Esophagus mucosa (tissue), 1 donor: Measurements from ENCODE around the gene OMP. TPM values are rescaled to one million over a fixed set of nuclear protein-coding genes. Genes with fewer than 3 reads are reported as not detected.

ENCODE experiments used
- ATAC-seq: fragments of 200-7000 bp; cut with Tn5 transposase; one replicate; pipeline ENCODE4 v1.9.1; 2020
- total RNA-seq: library from RNA; stranded (reverse); gene quantifications from one replicate; pipeline ENCODE4 v1.2.4, GENCODE V29; 2023
- donor health status: DM: yes; HTN: yes; CAD: no.

Gene OMP
- total RNA-seq, 1 donor from 2014 or later = not detected

GRCh38 chr11:77069336-77069968 lies 33.2 kb upstream of the OMP start:
- ATAC-seq = no peak

- ATAC-seq = no peak
Observed at GRCh38 chr11:77069969-77070582, 32.6 kb upstream of the OMP start.

GRCh38 chr11:77071077-77071476 lies 31.6 kb upstream of the OMP start:
- no peak for ATAC-seq

GRCh38 chr11:77071671-77072605 lies 30.7 kb upstream of the OMP start:
- ATAC-seq = no peak

- ATAC-seq = no peak
Observed at GRCh38 chr11:77072851-77073327, 29.8 kb upstream of the OMP start.

GRCh38 chr11:77073328-77074001 lies 29.2 kb upstream of the OMP start:
- ATAC-seq = peak; percentile 83

GRCh38 chr11:77074205-77074604 lies 28.4 kb upstream of the OMP start:
- no peak for ATAC-seq

GRCh38 chr11:77074626-77075221 lies 27.9 kb upstream of the OMP start:
- ATAC-seq = peak; percentile 8

- ATAC-seq = peak; percentile 70
Observed at GRCh38 chr11:77075425-77075905, 27.2 kb upstream of the OMP start.

GRCh38 chr11:77079666-77080065 lies 23.0 kb upstream of the OMP start:
- ATAC-seq = no peak

GRCh38 chr11:77080643-77081210 lies 21.9 kb upstream of the OMP start:
- ATAC-seq = no peak

GRCh38 chr11:77081381-77081851 lies 21.2 kb upstream of the OMP start:
- ATAC-seq = no peak

GRCh38 chr11:77081976-77082836 lies 20.4 kb upstream of the OMP start:
- no peak for ATAC-seq

GRCh38 chr11:77082838-77083565 lies 19.6 kb upstream of the OMP start:
- peak; percentile 17 for ATAC-seq

GRCh38 chr11:77083566-77084245 lies 18.9 kb upstream of the OMP start:
- no peak for ATAC-seq

GRCh38 chr11:77084581-77085191 lies 18.0 kb upstream of the OMP start:
- ATAC-seq = no peak

GRCh38 chr11:77085652-77086051 lies 17.0 kb upstream of the OMP start:
- no peak for ATAC-seq

- peak; percentile 20 for ATAC-seq
Observed at GRCh38 chr11:77086521-77087472, 15.8 kb upstream of the OMP start.
